OCI-LY3 (cell line): Measurements from ENCODE around the gene CCDC185.

Experiments
- H2AFZ ChIP-seq: fragments of 200-600, 300-600 bp; shearing (Covaris generic); 2 replicates; pipeline ENCODE4 v1.6.0; 2014; ENCODE audit warnings: antibody characterized with exemption, low read depth, low read length
- H3K27ac ChIP-seq: fragments of 200-600, 300-600 bp; sonication (generic); 2 replicates; pipeline ENCODE4 v1.5.1; 2014; ENCODE audit warnings: mild to moderate bottlenecking, low read length, moderate library complexity, mixed read lengths
- H3K27me3 ChIP-seq: fragments of 200-600, 300-600 bp; sonication (generic); 2 replicates; pipeline ENCODE4 v1.6.1; 2014; ENCODE audit warnings: low read depth, low read length, mixed read lengths
- H3K36me3 ChIP-seq: fragments of 200-600, 300-600 bp; sonication (generic); replicated peaks from 2 replicates; pipeline ENCODE3; 2014; ENCODE audit warnings: low read depth, low read length, mixed read lengths
- H3K4me1 ChIP-seq: fragments of 300-600, 200-600 bp; sonication (generic); 2 replicates; pipeline ENCODE4 v1.6.1; 2014; ENCODE audit warnings: low read length, mixed read lengths
- H3K4me2 ChIP-seq: fragments of 200-600, 300-600 bp; sonication (generic); 2 replicates; pipeline ENCODE4 v1.6.1; 2014; ENCODE audit warnings: low read length, mixed read lengths
- H3K4me3 ChIP-seq: fragments of 300-600, 200-600 bp; sonication (generic); 2 replicates; pipeline ENCODE4 v1.5.1; 2014; ENCODE audit warnings: antibody characterized with exemption, mild to moderate bottlenecking, low read length, moderate library complexity
- H3K79me2 ChIP-seq: fragments of 300-600, 200-600 bp; shearing (Covaris generic); 2 replicates; pipeline ENCODE4 v1.6.1; 2014; ENCODE audit warnings: mild to moderate bottlenecking, low read length, mixed read lengths
- H3K9ac ChIP-seq: fragments of 300-600, 200-600 bp; shearing (Covaris generic); 2 replicates; pipeline ENCODE4 v1.6.0; 2014; ENCODE audit warnings: mild to moderate bottlenecking, low read length, moderate library complexity
- H3K9me3 ChIP-seq: fragments of 200-600, 300-600 bp; shearing (Covaris generic); 2 replicates; pipeline ENCODE4 v1.6.1; 2014; ENCODE audit warnings: low read length, mixed read lengths; ENCODE audit not compliant: insufficient read depth
- H4K20me1 ChIP-seq: fragments of 200-600, 300-600 bp; sonication (generic); 2 replicates; pipeline ENCODE4 v1.6.1; 2016; ENCODE audit warnings: low read length, mixed read lengths; ENCODE audit not compliant: insufficient read depth
- CTCF ChIP-seq: fragments of 200-600, 300-600 bp; sonication (generic); IDR thresholded peaks from 2 replicates; pipeline ENCODE4 v1.5.1; 2014; ENCODE audit warnings: antibody characterized with exemption, low read length, low read depth
- EZH2phosphoT487 ChIP-seq: fragments of 200-600 bp; shearing (Covaris generic); IDR thresholded peaks from 2 replicates; pipeline ENCODE4 v1.6.1; 2018; ENCODE audit warnings: antibody characterized with exemption, mixed run types, low read depth

The CCDC185 gene

GRCh38 chr1:223393275-223394214, at the start of gene CCDC185:
Gene CCDC185 (plus strand): TSS chr1:223393415. CDS start chr1:223393476, 61 bp downstream.
- Histone ChIP-seq H4K20me1 (no peaks in the 10 kb centered on the region), H3K36me3 (no peaks in the 10 kb centered on the region), H3K9me3 (no peaks in the 10 kb centered on the region), H3K4me2 (no peak within 1 kb of the TSS), H3K4me1 (no peaks in the 10 kb centered on the region), H2AFZ (no peak within 1 kb of the TSS), H3K27me3 (peaks cover 15% of the 10 kb centered on the region), H3K27ac (no peak within 1 kb of the TSS), H3K4me3 (no peak within 1 kb of the TSS), H3K79me2 (no peaks in the 10 kb centered on the region), H3K9ac (no peak within 1 kb of the TSS)
- TF ChIP-seq CTCF, result no peak

- H3K79me2 ChIP-seq, result no peaks in the 10 kb centered on the region
- TF ChIP-seq CTCF, result no peak
- no peak for TF ChIP-seq EZH2phosphoT487
- H3K4me3 ChIP-seq, result no peak overlapping the region
- H4K20me1 ChIP-seq, result no peaks in the 10 kb centered on the region
- H3K36me3 ChIP-seq, result no peaks in the 10 kb centered on the region
- no peak overlapping the region for H3K4me2 ChIP-seq
- H2AFZ ChIP-seq, result no peak overlapping the region
- H3K9ac ChIP-seq, result no peak overlapping the region
- H3K27ac ChIP-seq, result no peak overlapping the region
- H3K4me1 ChIP-seq, result no peaks in the 10 kb centered on the region
- H3K27me3 ChIP-seq, result peaks cover 11% of the 10 kb centered on the region
- no peaks in the 10 kb centered on the region for H3K9me3 ChIP-seq
Measured at GRCh38 chr1:223343692-223344091, 49.5 kb upstream of the CCDC185 start.

GRCh38 chr1:223344491-223344890, 48.7 kb upstream of the CCDC185 start:
- no peaks in the 10 kb centered on the region for H3K79me2 ChIP-seq
- H4K20me1 ChIP-seq, result no peaks in the 10 kb centered on the region
- H3K4me1 ChIP-seq, result no peaks in the 10 kb centered on the region
- no peak overlapping the region for H3K9ac ChIP-seq
- H3K27me3 ChIP-seq, result peaks cover 6% of the 10 kb centered on the region; the same call in 1 of the 2 replicates
- no peak overlapping the region for H3K27ac ChIP-seq
- H2AFZ ChIP-seq, result no peak overlapping the region
- no peaks in the 10 kb centered on the region for H3K9me3 ChIP-seq
- no peak overlapping the region for H3K4me3 ChIP-seq
- no peaks in the 10 kb centered on the region for H3K36me3 ChIP-seq
- no peak for TF ChIP-seq CTCF
- TF ChIP-seq EZH2phosphoT487, result no peak
- no peak overlapping the region for H3K4me2 ChIP-seq

GRCh38 chr1:223345720-223346119, 47.5 kb upstream of the CCDC185 start:
- Histone ChIP-seq H3K27ac (no peak overlapping the region), H3K79me2 (no peaks in the 10 kb centered on the region), H3K36me3 (no peaks in the 10 kb centered on the region), H2AFZ (no peak overlapping the region), H3K4me1 (no peaks in the 10 kb centered on the region), H3K9me3 (no peaks in the 10 kb centered on the region), H3K27me3 (peaks cover 6% of the 10 kb centered on the region; the same call in 1 of the 2 replicates), H3K4me3 (no peak overlapping the region), H3K9ac (no peak overlapping the region), H3K4me2 (no peak overlapping the region), H4K20me1 (no peaks in the 10 kb centered on the region)
- no peak for TF ChIP-seq CTCF
- TF ChIP-seq EZH2phosphoT487, result no peak
